Measurements from ENCODE around the gene SULT4A1.

SULT4A1 gene

GRCh38 chr22:43848366-43849171, 13.7 kb downstream of the SULT4A1 start:
- TF ChIP-seq GATA1 (IDR thresholded peaks at IDR 0.05; ENCODE audit: low read depth, low read length) = no peak
- no peak for TF ChIP-seq POLR2A (IDR thresholded peaks at IDR 0.05; ENCODE audit: low read length)
- no peak for DNase-seq

- no peak for TF ChIP-seq GATA1 (IDR thresholded peaks at IDR 0.05; ENCODE audit: low read depth, low read length)
- TF ChIP-seq POLR2A (IDR thresholded peaks at IDR 0.05; ENCODE audit: low read length) = no peak
- no peak for DNase-seq
Measured at GRCh38 chr22:43847376-43848289, 14.7 kb downstream of the SULT4A1 start.

GRCh38 chr22:43846966-43847365, 15.3 kb downstream of the SULT4A1 start:
- no peak for TF ChIP-seq POLR2A (IDR thresholded peaks at IDR 0.05; ENCODE audit: low read length)
- TF ChIP-seq GATA1 (IDR thresholded peaks at IDR 0.05; ENCODE audit: low read depth, low read length) = no peak
- DNase-seq = no peak

- no peak for DNase-seq
- TF ChIP-seq POLR2A (IDR thresholded peaks at IDR 0.05; ENCODE audit: low read length) (no peak), GATA1 (IDR thresholded peaks at IDR 0.05; ENCODE audit: low read depth, low read length) (no peak)
Measured at GRCh38 chr22:43845981-43846380, 16.3 kb downstream of the SULT4A1 start.

- no peak for DNase-seq
- TF ChIP-seq POLR2A (IDR thresholded peaks at IDR 0.05; ENCODE audit: low read length) (no peak), GATA1 (IDR thresholded peaks at IDR 0.05; ENCODE audit: low read depth, low read length) (no peak)
Measured at GRCh38 chr22:43844560-43845545, 17.5 kb downstream of the SULT4A1 start.

- DNase-seq = no peak
- no peak for TF ChIP-seq GATA1 (IDR thresholded peaks at IDR 0.05; ENCODE audit: low read depth, low read length)
- TF ChIP-seq POLR2A (IDR thresholded peaks at IDR 0.05; ENCODE audit: low read length) = no peak
Measured at GRCh38 chr22:43843783-43844530, 18.4 kb downstream of the SULT4A1 start.

GRCh38 chr22:43841742-43842141, 20.6 kb downstream of the SULT4A1 start:
- no peak for DNase-seq
- TF ChIP-seq POLR2A (IDR thresholded peaks at IDR 0.05; ENCODE audit: low read length) (no peak), GATA1 (IDR thresholded peaks at IDR 0.05; ENCODE audit: low read depth, low read length) (no peak)

- TF ChIP-seq GATA1 (IDR thresholded peaks at IDR 0.05; ENCODE audit: low read depth, low read length) (no peak), POLR2A (IDR thresholded peaks at IDR 0.05; ENCODE audit: low read length) (no peak)
- DNase-seq = no peak
Measured at GRCh38 chr22:43840851-43841250, 21.5 kb downstream of the SULT4A1 start.

- no peak for DNase-seq
- TF ChIP-seq GATA1 (IDR thresholded peaks at IDR 0.05; ENCODE audit: low read depth, low read length) = no peak
- TF ChIP-seq POLR2A (IDR thresholded peaks at IDR 0.05; ENCODE audit: low read length) = no peak
Measured at GRCh38 chr22:43840431-43840830, 21.9 kb downstream of the SULT4A1 start.

- DNase-seq = no peak
- TF ChIP-seq GATA1 (IDR thresholded peaks at IDR 0.05; ENCODE audit: low read depth, low read length) (no peak), POLR2A (IDR thresholded peaks at IDR 0.05; ENCODE audit: low read length) (no peak)
Measured at GRCh38 chr22:43839781-43840180, 22.5 kb downstream of the SULT4A1 start.

GRCh38 chr22:43838571-43839307, 23.6 kb downstream of the SULT4A1 start:
- no peak for DNase-seq
- TF ChIP-seq POLR2A (IDR thresholded peaks at IDR 0.05; ENCODE audit: low read length) = no peak
- no peak for TF ChIP-seq GATA1 (IDR thresholded peaks at IDR 0.05; ENCODE audit: low read depth, low read length)

GRCh38 chr22:43838161-43838560, 24.2 kb downstream of the SULT4A1 start:
- DNase-seq = no peak
- no peak for TF ChIP-seq GATA1 (IDR thresholded peaks at IDR 0.05; ENCODE audit: low read depth, low read length)
- no peak for TF ChIP-seq POLR2A (IDR thresholded peaks at IDR 0.05; ENCODE audit: low read length)

Data from erythroblast (primary cell).